Astrocyte (in vitro differentiated cells and primary cell): ENCODE measurements around the gene CLASP1. TPM values are rescaled to one million over a fixed set of nuclear protein-coding genes. Genes with fewer than 3 reads are reported as not detected.

Source experiments
- DNase-seq: peaks from one replicate; pipeline ENCODE4 v3.0.0-alpha.2; 2010; ENCODE audit warnings: low read depth
- FAIRE-seq: peaks from 2 replicates; lab custom pipeline; 2011; peaks lifted over from hg19 to GRCh38; lab: Jason Lieb, UNC
- H2AFZ ChIP-seq: 2 replicates; pipeline ENCODE4 v1.6.0; 2012; ENCODE audit warnings: low read depth, low read length, inconsistent platforms
- H3K27ac ChIP-seq: 2 replicates; pipeline ENCODE4 v1.5.1; 2011; ENCODE audit warnings: low read depth, low read length, inconsistent platforms
- H3K27me3 ChIP-seq: 2 replicates; pipeline ENCODE4 v1.6.0; 2011; ENCODE audit warnings: low read length, inconsistent platforms; ENCODE audit not compliant: insufficient read depth
- H3K36me3 ChIP-seq: 2 replicates; pipeline ENCODE4 v1.5.1; 2011; ENCODE audit warnings: low read length, inconsistent platforms; ENCODE audit not compliant: insufficient read depth
- H3K4me1 ChIP-seq: 2 replicates; pipeline ENCODE4 v1.5.1; 2011; ENCODE audit warnings: low read length, inconsistent platforms; ENCODE audit not compliant: insufficient read depth
- H3K4me2 ChIP-seq: 2 replicates; pipeline ENCODE4 v1.6.0; 2012; ENCODE audit warnings: low read length, inconsistent platforms
- H3K4me3 ChIP-seq: 2 replicates; pipeline ENCODE4 v1.5.1; 2011; ENCODE audit warnings: low read depth, mild to moderate bottlenecking, low read length, inconsistent platforms; ENCODE audit not compliant: insufficient read depth
- H3K79me2 ChIP-seq: 2 replicates; pipeline ENCODE4 v1.6.0; 2012; ENCODE audit warnings: mild to moderate bottlenecking, low read length, inconsistent platforms; ENCODE audit not compliant: insufficient read depth
- H3K9ac ChIP-seq: 2 replicates; pipeline ENCODE4 v1.6.0; 2012; ENCODE audit warnings: mild to moderate bottlenecking, low read length, inconsistent platforms
- H3K9me3 ChIP-seq: 2 replicates; pipeline ENCODE4 v1.5.1; 2012; ENCODE audit warnings: low read depth, mild to moderate bottlenecking, low read length, inconsistent platforms; ENCODE audit not compliant: insufficient read depth
- H4K20me1 ChIP-seq: 2 replicates; pipeline ENCODE4 v1.6.0; 2012; ENCODE audit warnings: low read length, inconsistent platforms; ENCODE audit not compliant: insufficient read depth
- H3K27ac Mint-ChIP-seq: one replicate; pipeline ENCODE4 v1.8.0; 2021; ENCODE audit warnings: mild to moderate bottlenecking, mixed read lengths; ENCODE audit not compliant: unreplicated experiment
- H3K27me3 Mint-ChIP-seq: one replicate; pipeline ENCODE4 v1.8.0; 2021; ENCODE audit warnings: low read depth, mixed read lengths; ENCODE audit not compliant: unreplicated experiment
- H3K36me3 Mint-ChIP-seq: one replicate; pipeline ENCODE4 v1.8.0; 2021; ENCODE audit warnings: low read depth, mixed read lengths; ENCODE audit not compliant: unreplicated experiment
- H3K4me1 Mint-ChIP-seq: one replicate; pipeline ENCODE4 v1.8.0; 2021; ENCODE audit warnings: low read depth, mixed read lengths; ENCODE audit not compliant: unreplicated experiment
- H3K4me3 Mint-ChIP-seq: one replicate; pipeline ENCODE4 v1.8.0; 2021; ENCODE audit warnings: mild to moderate bottlenecking, moderate library complexity, mixed read lengths; ENCODE audit not compliant: unreplicated experiment
- H3K9me3 Mint-ChIP-seq: one replicate; pipeline ENCODE4 v1.8.0; 2021; ENCODE audit warnings: mild to moderate bottlenecking, mixed read lengths; ENCODE audit not compliant: unreplicated experiment
- EZH2 ChIP-seq: IDR thresholded peaks from 2 replicates; pipeline ENCODE4 v1.6.1; 2012; ENCODE audit warnings: mild to moderate bottlenecking, low read length, inconsistent platforms; ENCODE audit not compliant: insufficient read depth
- total RNA-seq: library from RNA; stranded (reverse); gene quantifications from 2 replicates; pipeline ENCODE4 v1.2.1, GENCODE V29; 2021
- TF ChIP-seq, protein P1 (sequence below): IDR thresholded peaks from 2 replicates; pipeline ENCODE4 v1.5.1; 2011; ENCODE audit warnings: low read depth, mild to moderate bottlenecking, inconsistent platforms, low read length, moderate library complexity; ENCODE audit not compliant: insufficient read depth

The CLASP1 gene
- total RNA-seq, 1 donor from 2014 or later, result 56.7 TPM

DNA sequence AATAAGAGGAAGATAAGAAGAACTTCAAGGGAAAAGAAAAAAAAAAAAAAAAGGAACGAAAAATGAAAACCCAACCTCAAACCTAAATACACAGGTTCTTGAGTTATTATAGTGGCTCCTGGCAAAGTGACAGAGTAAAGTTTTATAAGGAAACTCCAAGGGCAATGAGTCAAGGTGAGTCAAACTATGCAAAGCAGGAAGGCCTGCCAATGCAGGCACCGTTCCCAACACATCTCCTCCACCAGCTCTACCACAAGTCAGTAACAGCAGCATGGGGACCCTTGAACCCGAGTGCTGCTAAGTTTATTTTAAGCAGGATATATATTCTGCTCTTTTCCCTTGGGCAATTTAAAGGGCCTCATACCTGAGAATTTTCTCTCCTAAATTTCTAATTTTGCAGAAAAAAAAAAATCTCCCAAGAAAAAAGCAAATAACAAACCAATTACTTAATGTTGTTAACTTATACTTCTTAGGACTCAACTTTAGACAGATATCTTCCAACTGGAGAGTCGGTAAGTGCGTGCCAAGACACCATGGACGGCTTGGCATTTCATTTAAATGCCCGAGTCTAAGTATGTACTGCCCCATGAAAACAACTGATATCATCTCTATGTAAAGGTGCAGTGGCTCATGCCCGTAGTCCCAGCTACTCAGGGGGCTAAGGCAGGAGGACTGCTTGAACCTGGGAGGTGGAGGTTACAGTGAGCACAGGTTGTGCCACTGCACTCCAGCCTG, 288.5 kb downstream of the CLASP1 start:
- peaks cover 8% of the 10 kb centered on the region for H3K36me3 Mint-ChIP-seq
- Histone ChIP-seq H3K27ac (peak overlapping the region; percentile 59), H3K36me3 (peaks cover 6% of the 10 kb centered on the region), H3K9ac (peak overlapping the region; percentile 30), H3K4me1 (peaks cover 39% of the 10 kb centered on the region), H3K4me3 (no peak overlapping the region), H3K9me3 (no peaks in the 10 kb centered on the region), H3K79me2 (no peaks in the 10 kb centered on the region), H2AFZ (no peak overlapping the region), H4K20me1 (peaks cover 37% of the 10 kb centered on the region), H3K4me2 (peak overlapping the region; percentile 73), H3K27me3 (no peaks in the 10 kb centered on the region)
- no peak overlapping the region for H3K27ac Mint-ChIP-seq
- peaks cover 15% of the 10 kb centered on the region for H3K4me1 Mint-ChIP-seq
- TF ChIP-seq, protein P1, sequence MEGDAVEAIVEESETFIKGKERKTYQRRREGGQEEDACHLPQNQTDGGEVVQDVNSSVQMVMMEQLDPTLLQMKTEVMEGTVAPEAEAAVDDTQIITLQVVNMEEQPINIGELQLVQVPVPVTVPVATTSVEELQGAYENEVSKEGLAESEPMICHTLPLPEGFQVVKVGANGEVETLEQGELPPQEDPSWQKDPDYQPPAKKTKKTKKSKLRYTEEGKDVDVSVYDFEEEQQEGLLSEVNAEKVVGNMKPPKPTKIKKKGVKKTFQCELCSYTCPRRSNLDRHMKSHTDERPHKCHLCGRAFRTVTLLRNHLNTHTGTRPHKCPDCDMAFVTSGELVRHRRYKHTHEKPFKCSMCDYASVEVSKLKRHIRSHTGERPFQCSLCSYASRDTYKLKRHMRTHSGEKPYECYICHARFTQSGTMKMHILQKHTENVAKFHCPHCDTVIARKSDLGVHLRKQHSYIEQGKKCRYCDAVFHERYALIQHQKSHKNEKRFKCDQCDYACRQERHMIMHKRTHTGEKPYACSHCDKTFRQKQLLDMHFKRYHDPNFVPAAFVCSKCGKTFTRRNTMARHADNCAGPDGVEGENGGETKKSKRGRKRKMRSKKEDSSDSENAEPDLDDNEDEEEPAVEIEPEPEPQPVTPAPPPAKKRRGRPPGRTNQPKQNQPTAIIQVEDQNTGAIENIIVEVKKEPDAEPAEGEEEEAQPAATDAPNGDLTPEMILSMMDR, result no peak
- TF ChIP-seq EZH2, result no peak
- no peaks in the 10 kb centered on the region for H3K27me3 Mint-ChIP-seq
- no peak overlapping the region for H3K4me3 Mint-ChIP-seq
- DNase-seq, result peak; percentile 91
- FAIRE-seq, result peak; percentile 32
- H3K9me3 Mint-ChIP-seq, result no peaks in the 10 kb centered on the region

DNA sequence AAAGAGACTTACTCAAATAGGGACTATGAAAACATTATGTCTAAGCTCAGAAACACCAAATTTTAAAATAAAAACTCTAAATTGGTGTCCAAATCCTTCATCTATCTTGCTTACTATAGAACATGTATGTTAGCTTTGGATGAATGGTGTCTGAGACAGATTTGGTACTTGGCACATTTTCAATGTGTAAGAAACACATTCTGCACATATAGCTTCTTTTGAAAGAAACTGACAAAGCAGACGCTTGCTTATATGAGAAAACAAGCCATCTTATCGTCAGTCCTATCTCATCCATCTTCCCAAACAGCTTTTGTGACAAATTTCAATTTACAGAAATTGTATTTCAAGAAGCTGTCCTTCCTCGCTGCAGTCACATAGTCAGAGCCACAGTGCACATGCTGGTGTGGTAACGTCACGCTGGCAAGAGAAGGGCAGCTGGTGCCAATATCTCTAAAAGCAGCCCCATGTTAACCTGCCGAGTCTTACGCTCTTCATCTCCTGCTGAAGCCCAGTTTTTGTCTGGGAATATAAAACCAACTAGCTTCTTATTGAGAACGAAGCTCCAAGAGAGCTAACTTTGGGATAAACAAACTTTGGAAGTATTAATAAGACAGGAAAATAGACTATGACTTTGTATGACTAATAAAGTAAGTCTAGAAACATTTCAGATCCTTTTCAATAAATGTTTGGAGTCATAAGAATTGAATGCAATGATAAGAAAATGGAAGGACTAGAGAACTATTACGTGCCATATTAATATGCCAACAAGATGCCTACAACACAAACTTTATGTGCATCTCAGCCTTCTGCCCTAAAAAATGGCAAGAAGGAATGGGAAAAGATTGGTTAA, 289.3 kb downstream of the CLASP1 start:
- TF ChIP-seq EZH2, result no peak
- TF ChIP-seq, protein P1, result no peak
- H3K27me3 ChIP-seq, result no peaks in the 10 kb centered on the region
- H2AFZ ChIP-seq, result no peak overlapping the region
- no peaks in the 10 kb centered on the region for H3K27me3 Mint-ChIP-seq
- H3K4me1 ChIP-seq, result peaks cover 36% of the 10 kb centered on the region
- H3K36me3 Mint-ChIP-seq, result peaks cover 5% of the 10 kb centered on the region
- peak overlapping the region; percentile 30 for H3K9ac ChIP-seq
- H4K20me1 ChIP-seq, result peaks cover 41% of the 10 kb centered on the region
- H3K9me3 ChIP-seq, result no peaks in the 10 kb centered on the region
- no peak overlapping the region for H3K27ac Mint-ChIP-seq
- no peaks in the 10 kb centered on the region for H3K9me3 Mint-ChIP-seq
- H3K4me3 Mint-ChIP-seq, result no peak overlapping the region
- FAIRE-seq, result no peak
- no peaks in the 10 kb centered on the region for H3K79me2 ChIP-seq
- peak overlapping the region; percentile 73 for H3K4me2 ChIP-seq
- no peak overlapping the region for H3K4me3 ChIP-seq
- H3K27ac ChIP-seq, result peak overlapping the region; percentile 59
- peaks cover 15% of the 10 kb centered on the region for H3K4me1 Mint-ChIP-seq
- no peak for DNase-seq
- peaks cover 4% of the 10 kb centered on the region for H3K36me3 ChIP-seq
